ENCODE results near the gene AMZ1. TPM values are rescaled to one million over a fixed set of nuclear protein-coding genes. Genes with fewer than 3 reads are reported as not detected.

The AMZ1 gene
- total and polyA plus RNA-seq, 2 experiments from 2014 or later = 3.4 to 5.9 TPM

GRCh38 chr7:2650451-2650850 lies 37.6 kb upstream of the AMZ1 start:
- WGBS, 2 experiments (ENCODE audit: low coverage in 1 of 2, low lambda C conversion rate in 2 of 2, missing lambda C conversion rate in 2 of 2) = 81 to 85% methylated on average over 8 of the region's 8 CpGs

DNA sequence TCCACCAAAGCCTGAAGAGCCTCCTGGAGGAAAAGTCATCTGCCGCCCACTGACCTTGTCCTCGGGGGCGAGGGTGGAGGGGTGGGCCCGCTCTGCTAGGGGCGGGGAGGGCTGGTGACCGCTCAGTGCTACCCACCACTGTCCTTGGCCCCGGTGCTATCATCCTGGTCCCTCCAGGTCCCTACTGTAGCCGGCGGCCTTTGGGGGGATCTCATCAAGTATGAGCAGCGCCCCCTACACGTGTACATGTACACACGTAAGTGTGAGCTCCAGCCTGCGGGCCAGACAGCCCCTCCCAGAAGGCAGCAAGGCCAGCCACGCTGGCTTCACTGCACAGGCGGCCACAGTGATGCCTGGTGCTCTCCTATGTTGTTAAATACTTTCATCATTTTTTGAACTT lies 36.7 kb upstream of the AMZ1 start:
- H3K4me1 ChIP-seq (ENCODE audit: insufficient read depth) = no peaks in the 10 kb centered on the region
- H3F3A ChIP-seq (ENCODE audit: insufficient read depth) = no peaks in the 10 kb centered on the region
- no peak overlapping the region for H2AFZ ChIP-seq
- no peaks in the 10 kb centered on the region for H4K20me1 ChIP-seq (ENCODE audit: insufficient read depth)
- no peaks in the 10 kb centered on the region for H3K9me3 ChIP-seq (ENCODE audit: low read depth)
- TF ChIP-seq EZH2 (IDR thresholded peaks at IDR 0.05; ENCODE audit: insufficient read depth, poor library complexity, severe bottlenecking) (no peak), EZH2phosphoT487 (IDR thresholded peaks at IDR 0.05; ENCODE audit: insufficient read depth, low read depth) (no peak)
- no peak overlapping the region for H3K27ac ChIP-seq
- no peaks in the 10 kb centered on the region for H3K36me3 ChIP-seq (ENCODE audit: low read depth)
- H3K4me3 ChIP-seq = no peak overlapping the region
- in situ Hi-C loops (cut with MboI) = no loop called here
- no peaks in the 10 kb centered on the region for H3K9me2 ChIP-seq (ENCODE audit: insufficient read depth)
- no peak overlapping the region for H3K9ac ChIP-seq
- 88 to 89% methylated on average over 11 to 15 of the region's 15 CpGs for WGBS, 2 experiments (ENCODE audit: low coverage in 1 of 2, low lambda C conversion rate in 2 of 2, missing lambda C conversion rate in 2 of 2)
- no peaks in the 10 kb centered on the region for H3K79me2 ChIP-seq (ENCODE audit: insufficient read depth)
- no peaks in the 10 kb centered on the region for H3K27me3 ChIP-seq (replicated peaks; ENCODE audit: insufficient read depth)
- no peak overlapping the region for H3K4me2 ChIP-seq (ENCODE audit: unreplicated experiment)
- no peak for DNase-seq

More at GRCh38 chr7:2650451-2650850, 37.6 kb upstream of the AMZ1 start:
- TF ChIP-seq EZH2phosphoT487 (IDR thresholded peaks at IDR 0.05; ENCODE audit: insufficient read depth, low read depth) = no peak
- H3K27ac ChIP-seq = no peak overlapping the region
- in situ Hi-C loops (cut with MboI) = no loop called here
- H4K20me1 ChIP-seq (ENCODE audit: insufficient read depth) = no peaks in the 10 kb centered on the region
- DNase-seq = no peak
- H3K79me2 ChIP-seq (ENCODE audit: insufficient read depth) = no peaks in the 10 kb centered on the region
- no peaks in the 10 kb centered on the region for H3K36me3 ChIP-seq (ENCODE audit: low read depth)
- H2AFZ ChIP-seq = no peak overlapping the region
- H3K4me2 ChIP-seq (ENCODE audit: unreplicated experiment) = no peak overlapping the region
- no peaks in the 10 kb centered on the region for H3K9me3 ChIP-seq (ENCODE audit: low read depth)
- H3K9ac ChIP-seq = no peak overlapping the region
- H3K4me1 ChIP-seq (ENCODE audit: insufficient read depth) = no peaks in the 10 kb centered on the region
- H3K4me3 ChIP-seq = no peak overlapping the region
- no peaks in the 10 kb centered on the region for H3K27me3 ChIP-seq (replicated peaks; ENCODE audit: insufficient read depth)
- H3K9me2 ChIP-seq (ENCODE audit: insufficient read depth) = no peaks in the 10 kb centered on the region
- H3F3A ChIP-seq (ENCODE audit: insufficient read depth) = no peaks in the 10 kb centered on the region

- no peak overlapping the region for H3K4me3 ChIP-seq
- no peaks in the 10 kb centered on the region for H3K9me2 ChIP-seq (ENCODE audit: insufficient read depth)
- no peak for TF ChIP-seq EZH2 (IDR thresholded peaks at IDR 0.05; ENCODE audit: insufficient read depth, poor library complexity, severe bottlenecking)
- no peak for TF ChIP-seq EZH2phosphoT487 (IDR thresholded peaks at IDR 0.05; ENCODE audit: insufficient read depth, low read depth)
- no peaks in the 10 kb centered on the region; the same call in 1 of the 2 replicates for H3K36me3 ChIP-seq (ENCODE audit: low read depth)
- H4K20me1 ChIP-seq (ENCODE audit: insufficient read depth) = no peaks in the 10 kb centered on the region
- no peaks in the 10 kb centered on the region for H3F3A ChIP-seq (ENCODE audit: insufficient read depth)
- H3K4me1 ChIP-seq (ENCODE audit: insufficient read depth) = no peaks in the 10 kb centered on the region
- H3K9ac ChIP-seq = no peak overlapping the region
- 93% methylated on average over 28 of the region's 28 CpGs for WGBS, 2 experiments (ENCODE audit: low coverage in 1 of 2, low lambda C conversion rate in 2 of 2, missing lambda C conversion rate in 2 of 2)
- no peaks in the 10 kb centered on the region for H3K79me2 ChIP-seq (ENCODE audit: insufficient read depth)
- H3K4me2 ChIP-seq (ENCODE audit: unreplicated experiment) = no peak overlapping the region
- H3K27ac ChIP-seq = no peak overlapping the region
- H2AFZ ChIP-seq = no peak overlapping the region
- H3K27me3 ChIP-seq (replicated peaks; ENCODE audit: insufficient read depth) = no peaks in the 10 kb centered on the region
- no peaks in the 10 kb centered on the region for H3K9me3 ChIP-seq (ENCODE audit: low read depth)
- in situ Hi-C loops (cut with MboI) = no loop called here
- no peak for DNase-seq
Measured at GRCh38 chr7:2651847-2652735, 35.9 kb upstream of the AMZ1 start.

DNA sequence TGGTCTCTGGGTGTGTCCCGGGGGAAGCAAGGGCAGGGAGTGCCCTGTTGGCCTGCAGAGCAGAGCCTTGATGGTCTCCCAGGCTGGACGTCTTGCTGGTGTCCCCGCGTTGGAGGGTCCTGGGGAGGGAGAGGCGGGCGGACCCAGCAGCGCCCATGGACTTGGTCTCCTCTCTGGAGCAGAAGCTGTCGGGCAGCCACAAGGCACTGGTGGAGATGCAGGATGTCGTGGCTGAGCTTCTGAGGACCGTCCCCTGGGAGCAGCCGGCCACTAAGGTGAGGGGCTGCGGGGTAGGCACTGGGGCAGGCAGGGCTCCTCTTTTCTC lies 35.3 kb upstream of the AMZ1 start:
- 98 to 99% methylated on average over 11 to 12 of the region's 12 CpGs for WGBS, 2 experiments (ENCODE audit: low coverage in 1 of 2, low lambda C conversion rate in 2 of 2, missing lambda C conversion rate in 2 of 2)
- H3K4me2 ChIP-seq (ENCODE audit: unreplicated experiment) = no peak overlapping the region
- H4K20me1 ChIP-seq (ENCODE audit: insufficient read depth) = no peaks in the 10 kb centered on the region
- H2AFZ ChIP-seq = no peak overlapping the region
- H3K4me3 ChIP-seq = no peak overlapping the region
- no peaks in the 10 kb centered on the region for H3K4me1 ChIP-seq (ENCODE audit: insufficient read depth)
- H3K9me3 ChIP-seq (ENCODE audit: low read depth) = no peaks in the 10 kb centered on the region
- no peaks in the 10 kb centered on the region for H3K79me2 ChIP-seq (ENCODE audit: insufficient read depth)
- no peaks in the 10 kb centered on the region for H3K9me2 ChIP-seq (ENCODE audit: insufficient read depth)
- no peaks in the 10 kb centered on the region for H3F3A ChIP-seq (ENCODE audit: insufficient read depth)
- H3K9ac ChIP-seq = no peak overlapping the region
- DNase-seq = no peak
- no peak for TF ChIP-seq EZH2phosphoT487 (IDR thresholded peaks at IDR 0.05; ENCODE audit: insufficient read depth, low read depth)
- no peak for TF ChIP-seq EZH2 (IDR thresholded peaks at IDR 0.05; ENCODE audit: insufficient read depth, poor library complexity, severe bottlenecking)
- in situ Hi-C loops (cut with MboI) = no loop called here
- H3K27me3 ChIP-seq (replicated peaks; ENCODE audit: insufficient read depth) = no peaks in the 10 kb centered on the region
- no peaks in the 10 kb centered on the region; the same call in 1 of the 2 replicates for H3K36me3 ChIP-seq (ENCODE audit: low read depth)
- no peak overlapping the region for H3K27ac ChIP-seq
